Umbilical cord (tissue), 2 donors: ENCODE data around the gene CTBP1. TPM values are rescaled to one million over a fixed set of nuclear protein-coding genes. Genes with fewer than 3 reads are reported as not detected.

Experiments used
- DNase-seq: peaks from one replicate; pipeline ENCODE4 v3.0.0-alpha.2; 2015; ENCODE audit warnings: low spot score
- total RNA-seq: library from RNA; depleted of rRNA; stranded (reverse); fragments of >200 nt; gene quantifications from one replicate; pipeline ENCODE4 v1.2.3, GENCODE V29; 2014; ENCODE audit warnings: low replicate concordance; ENCODE audit not compliant: insufficient read depth

CTBP1 gene
- total RNA-seq, 1 donor from 2014 or later: 193 TPM

- DNase-seq: no peak
These were observed 84.5 kb downstream of the CTBP1 start for GRCh38 chr4:1164444-1164843.

DNA sequence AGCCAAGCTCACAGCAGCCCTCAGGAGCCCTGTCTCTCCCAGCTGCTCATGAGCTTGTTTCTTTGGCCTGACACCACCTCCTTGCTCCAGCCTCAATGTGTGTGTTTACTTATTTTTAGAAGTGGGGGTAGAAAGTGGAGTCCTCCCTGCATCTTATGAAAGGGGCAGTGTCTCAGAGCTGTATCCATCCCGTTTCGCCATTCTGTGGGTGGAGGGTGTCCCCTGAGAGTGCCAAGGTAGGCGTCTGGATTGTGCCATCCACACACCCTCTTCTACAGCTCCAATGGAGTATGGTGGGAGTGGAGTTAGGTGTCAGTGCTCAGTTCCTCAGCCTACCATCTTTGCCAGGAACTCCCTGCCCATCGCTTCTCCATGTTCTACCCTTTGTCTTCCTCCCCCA lies 84.9 kb downstream of the CTBP1 start:
- no peak for DNase-seq

Other genes starting within 250 kb of the CTBP1 start
- gene FGFRL1, start 237.5 kb downstream of the CTBP1 start, total RNA-seq: 16.4 TPM
- gene RNF212, start 135.6 kb downstream of the CTBP1 start, total RNA-seq: 9.1 TPM
- gene SPON2, start 76.5 kb downstream of the CTBP1 start, total RNA-seq: 84.3 TPM
- gene MAEA, start 40.8 kb upstream of the CTBP1 start, total RNA-seq: 29.6 TPM
- gene UVSSA, start 98.1 kb upstream of the CTBP1 start, total RNA-seq: 7.5 TPM
- gene NKX1-1, start 157.3 kb upstream of the CTBP1 start, total RNA-seq: 1.9 TPM